ENCODE measurements around the gene KAZN.

The KAZN gene

GRCh38 chr1:15062479-15063099, 464.1 kb downstream of the KAZN start:
- DNase-seq (ENCODE audit: extremely low read depth, low read depth), result no peak
- TF ChIP-seq CTCF (IDR thresholded peaks at IDR 0.05; ENCODE audit: low read depth, low read length), result peak; percentile 39

- TF ChIP-seq CTCF (IDR thresholded peaks at IDR 0.05; ENCODE audit: low read depth, low read length), result no peak
- DNase-seq (ENCODE audit: extremely low read depth, low read depth), result no peak
These were observed 464.9 kb downstream of the KAZN start for GRCh38 chr1:15063346-15063745.

GRCh38 chr1:15063783-15064182, 465.3 kb downstream of the KAZN start:
- no peak for DNase-seq (ENCODE audit: extremely low read depth, low read depth)
- TF ChIP-seq CTCF (IDR thresholded peaks at IDR 0.05; ENCODE audit: low read depth, low read length), result no peak

- no peak for DNase-seq (ENCODE audit: extremely low read depth, low read depth)
- TF ChIP-seq CTCF (IDR thresholded peaks at IDR 0.05; ENCODE audit: low read depth, low read length), result no peak
These were observed 465.9 kb downstream of the KAZN start for GRCh38 chr1:15064217-15064929.

- DNase-seq (ENCODE audit: extremely low read depth, low read depth), result no peak
- TF ChIP-seq CTCF (IDR thresholded peaks at IDR 0.05; ENCODE audit: low read depth, low read length), result no peak
These were observed 466.8 kb downstream of the KAZN start for GRCh38 chr1:15065291-15065690.

- no peak for DNase-seq (ENCODE audit: extremely low read depth, low read depth)
- TF ChIP-seq CTCF (IDR thresholded peaks at IDR 0.05; ENCODE audit: low read depth, low read length), result no peak
These were observed 467.3 kb downstream of the KAZN start for GRCh38 chr1:15065736-15066135.

- DNase-seq (ENCODE audit: extremely low read depth, low read depth), result no peak
- TF ChIP-seq CTCF (IDR thresholded peaks at IDR 0.05; ENCODE audit: low read depth, low read length), result no peak
These were observed 467.7 kb downstream of the KAZN start for GRCh38 chr1:15066191-15066590.
